Testis (tissue), 2 donors: ENCODE data around the gene LARGE1.

Source experiments
- CTCF ChIP-seq, 3 experiments: fragments of 450-650 bp in 2 of 3; fragments of 200-600 bp in 1 of 3; sonication (generic) in 1 of 3; IDR thresholded peaks; one replicate each; pipeline ENCODE4 v1.5.1; 2016 to 2019; ENCODE audit warnings: antibody characterized with exemption in 3 of 3, mild to moderate bottlenecking in 2 of 3, moderate library complexity in 1 of 3
- POLR2A ChIP-seq: fragments of 450-650 bp; IDR thresholded peaks from one replicate; pipeline ENCODE4 v1.6.1; 2017; ENCODE audit warnings: antibody characterized with exemption, mild to moderate bottlenecking, moderate library complexity

GRCh38 chr22:33578752-33579151, 341.5 kb downstream of the LARGE1 start:
- TF ChIP-seq CTCF (IDR thresholded peaks at IDR 0.05) (no peak), POLR2A (no peak)
